GM12872 (cell line): ENCODE measurements around the gene GOSR1.

Source experiments
- TF ChIP-seq, protein P1 (sequence below): IDR thresholded peaks from 3 replicates; pipeline ENCODE4 v1.5.1; 2011; ENCODE audit warnings: low read depth, mild to moderate bottlenecking, low read length, moderate library complexity; ENCODE audit not compliant: insufficient read depth

Gene GOSR1

DNA sequence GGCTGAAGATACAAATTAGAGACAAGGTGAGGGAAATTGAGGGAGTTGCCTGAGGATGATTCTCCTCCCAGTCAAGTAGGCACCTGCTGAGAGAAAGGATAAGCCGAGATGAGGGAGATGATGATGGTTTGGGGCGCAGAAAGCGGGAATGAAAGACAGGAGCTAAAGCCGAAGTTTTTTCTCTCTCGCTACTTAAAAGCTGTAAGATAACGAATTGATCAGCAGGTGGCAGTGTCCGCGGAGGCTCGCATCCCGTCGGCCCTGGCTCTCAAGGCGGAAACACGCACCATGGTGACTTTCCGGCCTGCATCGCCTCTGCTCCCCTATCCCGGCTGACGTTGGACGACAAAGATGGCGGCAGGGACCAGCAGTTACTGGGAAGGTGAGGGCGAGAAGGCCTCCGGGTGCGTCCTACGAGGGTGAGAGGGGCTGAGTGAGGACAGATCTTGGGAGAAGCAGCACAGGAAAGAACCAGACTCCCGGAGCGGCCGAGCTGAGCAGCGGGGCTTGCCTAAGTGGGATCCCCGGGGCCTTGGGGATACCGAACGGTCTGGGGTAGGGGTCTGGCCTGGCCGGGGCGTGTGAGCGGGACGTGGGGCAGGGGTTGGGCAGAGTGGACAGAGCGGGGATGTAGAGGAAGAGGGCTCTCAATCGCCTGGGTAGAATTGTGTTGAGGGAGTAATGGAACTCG, at the start of gene GOSR1:
Gene GOSR1 (plus strand): TSS at position 326 of the 691 bp plus-strand sequence. CDS start 26 bp downstream, at position 352.
- TF ChIP-seq, protein P1, sequence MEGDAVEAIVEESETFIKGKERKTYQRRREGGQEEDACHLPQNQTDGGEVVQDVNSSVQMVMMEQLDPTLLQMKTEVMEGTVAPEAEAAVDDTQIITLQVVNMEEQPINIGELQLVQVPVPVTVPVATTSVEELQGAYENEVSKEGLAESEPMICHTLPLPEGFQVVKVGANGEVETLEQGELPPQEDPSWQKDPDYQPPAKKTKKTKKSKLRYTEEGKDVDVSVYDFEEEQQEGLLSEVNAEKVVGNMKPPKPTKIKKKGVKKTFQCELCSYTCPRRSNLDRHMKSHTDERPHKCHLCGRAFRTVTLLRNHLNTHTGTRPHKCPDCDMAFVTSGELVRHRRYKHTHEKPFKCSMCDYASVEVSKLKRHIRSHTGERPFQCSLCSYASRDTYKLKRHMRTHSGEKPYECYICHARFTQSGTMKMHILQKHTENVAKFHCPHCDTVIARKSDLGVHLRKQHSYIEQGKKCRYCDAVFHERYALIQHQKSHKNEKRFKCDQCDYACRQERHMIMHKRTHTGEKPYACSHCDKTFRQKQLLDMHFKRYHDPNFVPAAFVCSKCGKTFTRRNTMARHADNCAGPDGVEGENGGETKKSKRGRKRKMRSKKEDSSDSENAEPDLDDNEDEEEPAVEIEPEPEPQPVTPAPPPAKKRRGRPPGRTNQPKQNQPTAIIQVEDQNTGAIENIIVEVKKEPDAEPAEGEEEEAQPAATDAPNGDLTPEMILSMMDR: peak; percentile 79

DNA sequence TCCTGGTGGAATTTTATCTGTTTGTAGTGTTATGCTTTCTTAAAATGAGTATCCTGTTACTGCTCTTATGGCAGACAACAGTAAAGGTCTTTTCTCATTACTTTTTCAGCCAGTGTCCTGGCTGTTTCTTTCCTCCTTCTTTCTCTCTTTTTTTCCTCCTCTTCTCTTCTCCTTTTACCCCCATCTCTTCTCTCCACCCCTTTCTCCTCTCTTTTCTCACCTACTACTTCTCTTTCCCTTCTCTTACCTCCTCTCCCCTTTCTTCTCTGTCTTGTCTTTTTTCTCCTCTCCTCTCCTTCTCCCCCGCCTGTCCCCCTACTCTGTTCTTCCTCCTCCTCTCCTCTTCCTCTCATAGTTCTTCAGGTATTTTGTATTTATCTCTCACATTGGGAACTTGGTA, 49.6 kb upstream of the GOSR1 start:
- TF ChIP-seq, protein P1: no peak

DNA sequence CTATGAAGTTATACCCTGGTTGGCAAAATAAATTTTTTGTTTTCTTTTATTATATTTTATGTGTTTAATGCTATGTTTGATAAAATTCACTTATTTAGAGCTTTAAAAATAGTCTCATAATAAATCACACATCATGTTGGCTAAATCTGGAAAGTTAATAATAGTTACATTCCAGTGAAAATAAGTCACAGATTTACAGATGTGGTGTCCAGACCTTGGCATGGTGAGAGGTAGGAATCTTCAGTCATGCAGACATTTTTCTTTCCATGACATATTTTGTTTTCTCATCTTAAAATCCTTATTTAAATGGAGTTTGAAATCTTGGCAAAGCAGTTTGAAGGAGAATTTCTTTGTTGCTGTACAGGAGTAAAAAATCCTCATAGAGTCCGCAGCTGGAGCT, 48.1 kb upstream of the GOSR1 start:
- TF ChIP-seq, protein P1: no peak

DNA sequence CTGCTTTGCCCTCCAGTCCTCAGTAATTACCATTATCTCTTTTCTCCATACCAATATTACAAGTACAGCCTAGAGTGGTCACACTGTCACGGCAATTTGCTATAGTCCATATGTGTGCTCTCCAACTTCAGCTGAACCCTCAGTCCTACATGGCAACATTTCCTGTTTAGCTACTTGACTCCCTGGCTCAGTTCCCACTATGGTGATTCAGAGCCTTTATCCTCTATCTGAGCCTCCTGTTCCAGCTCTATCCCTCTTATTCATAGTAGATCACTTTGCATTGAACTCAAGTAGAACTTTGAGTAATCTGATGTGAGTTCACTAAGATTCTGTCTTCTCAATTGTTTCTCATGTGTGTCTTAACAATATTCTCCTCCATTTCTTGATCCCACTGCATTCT, 43.7 kb upstream of the GOSR1 start:
- TF ChIP-seq, protein P1: no peak

DNA sequence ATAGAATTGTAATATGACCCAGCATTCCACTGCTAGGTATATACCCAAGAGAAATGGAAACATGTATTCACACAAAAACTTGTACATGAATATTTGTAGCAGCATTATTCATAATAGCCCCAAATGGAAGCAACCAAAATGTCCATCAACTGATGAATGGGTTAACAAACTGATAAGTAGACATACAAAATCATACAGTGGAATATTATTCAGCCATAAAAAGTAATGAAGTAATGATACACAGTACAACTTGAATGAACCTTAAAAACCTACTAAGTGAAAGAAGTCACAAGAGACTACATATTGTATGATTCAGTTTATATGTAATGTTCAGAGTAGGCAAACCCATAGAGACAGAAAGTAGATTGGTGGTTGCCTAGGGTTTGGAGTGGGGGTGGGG, 40.5 kb upstream of the GOSR1 start:
- TF ChIP-seq, protein P1: no peak

DNA sequence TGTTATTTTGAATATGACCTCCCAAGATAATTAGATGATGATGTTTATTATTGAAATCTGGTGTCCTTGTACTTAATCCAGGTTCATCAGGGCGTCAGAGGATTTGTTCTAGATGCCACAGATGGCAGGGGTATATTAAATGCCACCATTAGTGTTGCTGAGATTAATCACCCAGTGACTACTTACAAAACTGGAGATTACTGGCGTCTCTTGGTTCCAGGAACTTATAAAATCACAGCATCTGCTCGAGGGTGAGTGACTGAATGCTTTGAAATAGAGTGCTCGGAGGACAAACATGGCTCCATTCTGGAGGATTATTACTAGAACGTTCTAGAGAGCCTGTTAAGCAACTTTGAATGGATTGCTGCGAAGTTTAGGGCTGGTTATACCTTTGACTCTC, 33.5 kb upstream of the GOSR1 start:
- TF ChIP-seq, protein P1: no peak

DNA sequence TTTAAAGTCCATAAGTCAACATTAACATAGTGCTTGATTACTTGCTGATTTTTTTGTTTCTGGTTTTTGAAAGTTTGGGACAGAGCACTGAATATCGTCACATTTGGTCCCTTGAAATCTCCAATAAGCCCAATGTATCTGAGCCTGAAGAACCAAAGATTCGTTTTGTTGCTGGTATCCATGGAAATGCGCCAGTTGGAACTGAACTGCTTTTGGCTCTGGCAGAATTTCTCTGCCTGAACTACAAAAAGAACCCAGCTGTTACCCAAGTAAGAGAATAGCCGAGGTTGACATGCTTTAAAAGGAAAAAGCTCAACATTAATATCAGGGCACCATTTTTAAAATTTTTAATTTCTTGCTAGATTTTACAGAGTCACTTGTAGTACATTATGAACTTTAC, 27.7 kb upstream of the GOSR1 start:
- TF ChIP-seq, protein P1: no peak
